22Rv1 (cell line): ENCODE data around the gene MTHFD2L.

Source experiments
- CTCF ChIP-seq: fragments of 450-650 bp; IDR thresholded peaks from 2 replicates; pipeline ENCODE4 v1.5.1; 2017; ENCODE audit warnings: mild to moderate bottlenecking
- ZFX ChIP-seq: fragments of 450-650 bp; IDR thresholded peaks from 2 replicates; pipeline ENCODE4 v1.6.1; 2017; ENCODE audit warnings: antibody characterized with exemption, borderline replicate concordance

- no peak for TF ChIP-seq CTCF
- TF ChIP-seq ZFX, result no peak
Measured at GRCh38 chr4:74158466-74159142, 686 bp downstream of the MTHFD2L start.
